ENCODE data around the gene ELF4. TPM values are rescaled to one million over a fixed set of nuclear protein-coding genes. Genes with fewer than 3 reads are reported as not detected.

ELF4 gene
- total and polyA plus RNA-seq, 2 of the 4 experiments (the other 2 are of a cell fraction): 10.9 to 19.0 TPM

- CTCF ChIA-PET: no interaction called here
- Histone ChIP-seq H3K56ac (ENCODE audit: extremely low read depth, insufficient read depth, low read length) (no peak overlapping the region), H3K4me1 (ENCODE audit: control insufficient read depth, insufficient read depth, low read length) (peaks cover 5% of the 10 kb centered on the region; the same call in 1 of the 2 replicates), H4K20me1 (ENCODE audit: insufficient read depth, low read length) (peaks cover 49% of the 10 kb centered on the region), H3K4me2 (ENCODE audit: low read depth, low read length) (no peak overlapping the region), H3K36me3 (ENCODE audit: control insufficient read depth, insufficient read depth, low read length) (peaks cover 2% of the 10 kb centered on the region; the same call in 1 of the 2 replicates), H3K9me1 (ENCODE audit: insufficient read depth, low read length) (peaks cover 11% of the 10 kb centered on the region), H3K79me1 (ENCODE audit: low read depth in 1 of 2, low read length in 2 of 2) (peaks cover 0 to 53% of the 10 kb centered on the region in 2 experiments; a peak in 3 of 4 replicates), H2AFZ (replicated peaks; ENCODE audit: low read length, poor library complexity) (no peak overlapping the region), H3K9ac (ENCODE audit: low read depth, low read length) (no peak overlapping the region), H4K91ac (ENCODE audit: insufficient read depth, low read depth, low read length) (no peak overlapping the region), H3K27me3 (ENCODE audit: control insufficient read depth, insufficient read depth, low read length) (no peaks in the 10 kb centered on the region; the same call in 1 of the 2 replicates), H3K4ac (ENCODE audit: low read depth, low read length) (no peak overlapping the region), H4K5ac (ENCODE audit: low read depth, low read length) (no peak overlapping the region), H3K9me3 (ENCODE audit: control insufficient read depth, insufficient read depth, low read length) (no peaks in the 10 kb centered on the region), H2BK20ac (ENCODE audit: low read depth, low read length) (no peak overlapping the region), H4K8ac (ENCODE audit: low read depth in 2 of 2, low read length in 2 of 2) (no peak overlapping the region), H2BK15ac (ENCODE audit: low read depth, low read length) (no peak overlapping the region), H3K18ac (ENCODE audit: low read depth, low read length) (no peak overlapping the region), H2BK5ac (ENCODE audit: low read depth, low read length, poor library complexity, severe bottlenecking) (no peak overlapping the region), H3K14ac (replicated peaks; ENCODE audit: low read depth, low read length) (no peak overlapping the region), H2AK5ac (ENCODE audit: low read depth, low read length) (no peak overlapping the region), H2AK9ac (replicated peaks; ENCODE audit: low read depth, low read length, poor library complexity) (no peak overlapping the region), H3K27ac (ENCODE audit: insufficient read depth, low read length) (no peak overlapping the region), H3K23ac (ENCODE audit: low read depth, low read length) (no peak overlapping the region), H3K4me3 (ENCODE audit: insufficient read depth, low read depth, low read length) (no peak overlapping the region), H2BK120ac (ENCODE audit: low read depth, low read length) (no peak overlapping the region)
- TF ChIP-seq FOS (IDR thresholded peaks at IDR 0.05; ENCODE audit: low read depth, low read length) (no peak), MXI1 (IDR thresholded peaks at IDR 0.05; ENCODE audit: borderline replicate concordance, low read depth, low read length) (no peak), SMC3 (IDR thresholded peaks at IDR 0.05; ENCODE audit: low read depth, low read length) (no peak), MAZ (IDR thresholded peaks at IDR 0.05; ENCODE audit: borderline replicate concordance, low read depth, low read length) (no peak), CEBPB (IDR thresholded peaks at IDR 0.05; ENCODE audit: low read depth, low read length) (no peak), MAFK (IDR thresholded peaks at IDR 0.05; ENCODE audit: low read depth, low read length) (no peak), POLR2A (IDR thresholded peaks at IDR 0.05; ENCODE audit: low read depth, low read length) (no peak)
- TF ChIP-seq, protein P1, sequence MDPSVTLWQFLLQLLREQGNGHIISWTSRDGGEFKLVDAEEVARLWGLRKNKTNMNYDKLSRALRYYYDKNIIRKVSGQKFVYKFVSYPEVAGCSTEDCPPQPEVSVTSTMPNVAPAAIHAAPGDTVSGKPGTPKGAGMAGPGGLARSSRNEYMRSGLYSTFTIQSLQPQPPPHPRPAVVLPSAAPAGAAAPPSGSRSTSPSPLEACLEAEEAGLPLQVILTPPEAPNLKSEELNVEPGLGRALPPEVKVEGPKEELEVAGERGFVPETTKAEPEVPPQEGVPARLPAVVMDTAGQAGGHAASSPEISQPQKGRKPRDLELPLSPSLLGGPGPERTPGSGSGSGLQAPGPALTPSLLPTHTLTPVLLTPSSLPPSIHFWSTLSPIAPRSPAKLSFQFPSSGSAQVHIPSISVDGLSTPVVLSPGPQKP (IDR thresholded peaks at IDR 0.05; ENCODE audit: borderline replicate concordance, low read depth, low read length): no peak
- intact Hi-C loops (cut with micrococcal nuclease) (no loop called here), dilution Hi-C loops (cut with HindIII; ENCODE audit: low sequenced_read_pairs, unreplicated experiment) (no loop called here), in situ Hi-C loops (cut with MboI; ENCODE audit: low sequenced_read_pairs) (no loop called here)
- WGBS, 2 experiments (ENCODE audit: extremely low coverage in 2 of 2, insufficient read length in 1 of 2): 80% methylated on average over 1 of the region's 9 CpGs; no CpG with 5 or more reads in 1 of the 2 experiments
- ATAC-seq (ENCODE audit: low read depth): no peak
- POLR2A ChIA-PET (ENCODE audit: unreplicated experiment): no interaction called here
- no TSS peak for BruUV-seq (replicated peaks)
- no peak for DNase-seq
Observed at GRCh38 chrX:130084631-130085237, 25.6 kb downstream of the ELF4 start.
